ENCODE results near the gene HOXD9.

- TF ChIP-seq POLR2A (IDR thresholded peaks at IDR 0.05) (no peak), CTCF (IDR thresholded peaks at IDR 0.05 in 8 of 11, conservative IDR thresholded peaks at IDR 0.05 in 3 of 11) (no peak), POLR2AphosphoS5 (IDR thresholded peaks at IDR 0.05) (no peak)
These were observed 33.3 kb upstream of the HOXD9 start for GRCh38 chr2:176088937-176089842.

Data from spleen (tissue), 7 donors.